Tibial nerve (tissue), 4 donors: ENCODE results near the gene SMIM17. TPM values are rescaled to one million over a fixed set of nuclear protein-coding genes. Genes with fewer than 3 reads are reported as not detected.

ENCODE experiments used
- DNase-seq, 2 donors: peaks; one replicate each; pipeline ENCODE4 v3.0.0-alpha.2; 2019; ENCODE audit warnings: low spot score in 2 of 2
- H3K27ac ChIP-seq, 4 donors: fragments of 200-600 bp; sonication (generic) in 3 of 4; one replicate each; pipeline ENCODE4 v1.5.1; 2017 to 2019; ENCODE audit warnings: mild to moderate bottlenecking in 1 of 4
- H3K27me3 ChIP-seq, 2 donors: fragments of 200-600 bp; sonication (generic) in 1 of 2; one replicate each; pipeline versions ENCODE4 v1.5.1 to v1.6.0; 2017 to 2019
- H3K36me3 ChIP-seq, 3 donors: fragments of 200-600 bp; sonication (generic); one replicate each; pipeline ENCODE4 v1.5.1; 2018 to 2019
- H3K4me1 ChIP-seq, 4 donors: fragments of 200-600 bp; sonication (generic) in 3 of 4; one replicate each; pipeline ENCODE4 v1.5.1; 2017 to 2019
- H3K4me3 ChIP-seq, 4 donors: fragments of 200-600 bp; sonication (generic) in 3 of 4; one replicate each; pipeline ENCODE4 v1.5.1; 2017 to 2019; ENCODE audit warnings: mild to moderate bottlenecking in 1 of 4, moderate library complexity in 1 of 4
- H3K9me3 ChIP-seq, 4 donors: fragments of 200-600 bp; sonication (generic) in 3 of 4; one replicate each; pipeline ENCODE4 v1.5.1; 2017 to 2019
- CTCF ChIP-seq, 5 experiments: fragments of 200-600 bp in 3 of 5; fragments of 450-650 bp in 2 of 5; sonication (generic) in 3 of 5; IDR thresholded peaks; one replicate each; pipeline ENCODE4 v1.5.1; 2016 to 2019; ENCODE audit warnings: antibody characterized with exemption in 5 of 5, mild to moderate bottlenecking in 3 of 5, moderate library complexity in 2 of 5
- EP300 ChIP-seq, 2 donors: sonication (generic); formaldehyde crosslinking; IDR thresholded peaks; one replicate each; pipeline ENCODE4 v1.6.1; 2017; ENCODE audit warnings: antibody characterized with exemption in 2 of 2, mild to moderate bottlenecking in 1 of 2
- POLR2A ChIP-seq, 2 donors: fragments of 450-650 bp; IDR thresholded peaks; one replicate each; pipeline ENCODE4 v1.6.1; 2017; ENCODE audit warnings: antibody characterized with exemption in 2 of 2, mild to moderate bottlenecking in 2 of 2, moderate library complexity in 2 of 2
- WGBS, 2 donors: methylation state at CpG; one replicate each; pipeline ENCODE4 v1.1.5; 2018; 5-methylcytosine and 5-hydroxymethylcytosine counted together
- total RNA-seq, 4 donors: library from RNA; depleted of rRNA; stranded (reverse); fragments of >200 nt; gene quantifications; one replicate each; pipeline ENCODE4 v1.1.0, GENCODE V29; 2016

The SMIM17 gene
- total RNA-seq, 4 donors from 2014 or later, result 0.60 to 0.84 (median 0.78) TPM; not detected in 1

- Histone ChIP-seq H3K27ac (no peak overlapping the region), H3K27me3 (no peaks in the 10 kb centered on the region), H3K4me3 (no peak overlapping the region), H3K9me3 (peaks cover 0 to 100% (median 44%) of the 10 kb centered on the region in 4 donors), H3K4me1 (no peaks in the 10 kb centered on the region), H3K36me3 (peaks cover 0 to 100% (median 8%) of the 10 kb centered on the region in 3 donors)
- TF ChIP-seq EP300 (IDR thresholded peaks at IDR 0.05) (no peak), CTCF (IDR thresholded peaks at IDR 0.05) (no peak), POLR2A (IDR thresholded peaks at IDR 0.05) (no peak)
- DNase-seq, result no peak
- 89 to 94% methylated on average over 2 of the region's 2 CpGs for WGBS, 2 donors
Observed at GRCh38 chr19:56612737-56613136, 30.2 kb upstream of the SMIM17 start.

GRCh38 chr19:56613639-56614038 is 29.3 kb upstream of the SMIM17 start:
- H3K27ac ChIP-seq, result no peak overlapping the region
- WGBS, 2 donors, result 95 to 100% methylated on average over 5 of the region's 5 CpGs
- no peaks in the 10 kb centered on the region for H3K4me1 ChIP-seq
- no peaks in the 10 kb centered on the region for H3K27me3 ChIP-seq
- TF ChIP-seq EP300 (IDR thresholded peaks at IDR 0.05) (no peak), POLR2A (IDR thresholded peaks at IDR 0.05) (no peak), CTCF (IDR thresholded peaks at IDR 0.05) (no peak)
- no peak overlapping the region for H3K4me3 ChIP-seq
- H3K9me3 ChIP-seq, result peaks cover 0 to 100% (median 44%) of the 10 kb centered on the region in 4 donors
- peaks cover 0 to 100% (median 8%) of the 10 kb centered on the region in 3 donors for H3K36me3 ChIP-seq
- DNase-seq, result no peak

- 81 to 83% methylated on average over 8 of the region's 8 CpGs for WGBS, 2 donors
- Histone ChIP-seq H3K4me3 (no peak overlapping the region), H3K27me3 (no peaks in the 10 kb centered on the region), H3K9me3 (peaks cover 0 to 100% (median 45%) of the 10 kb centered on the region in 4 donors), H3K27ac (no peak overlapping the region), H3K36me3 (peaks cover 0 to 100% (median 24%) of the 10 kb centered on the region in 3 donors), H3K4me1 (no peaks in the 10 kb centered on the region)
- TF ChIP-seq EP300 (IDR thresholded peaks at IDR 0.05), result no peak
- no peak for TF ChIP-seq POLR2A (IDR thresholded peaks at IDR 0.05)
- no peak for TF ChIP-seq CTCF (IDR thresholded peaks at IDR 0.05)
- DNase-seq, result no peak
Observed at GRCh38 chr19:56617531-56617930, 25.4 kb upstream of the SMIM17 start.

- WGBS, 2 donors, result 70 to 78% methylated on average over 8 of the region's 8 CpGs
- H3K4me1 ChIP-seq, result no peaks in the 10 kb centered on the region
- TF ChIP-seq CTCF (IDR thresholded peaks at IDR 0.05) (no peak), POLR2A (IDR thresholded peaks at IDR 0.05) (no peak), EP300 (IDR thresholded peaks at IDR 0.05) (no peak)
- peaks cover 0 to 100% (median 45%) of the 10 kb centered on the region in 4 donors for H3K9me3 ChIP-seq
- no peak overlapping the region for H3K4me3 ChIP-seq
- no peak for DNase-seq
- no peaks in the 10 kb centered on the region for H3K27me3 ChIP-seq
- H3K36me3 ChIP-seq, result peaks cover 0 to 100% (median 29%) of the 10 kb centered on the region in 3 donors
- no peak overlapping the region for H3K27ac ChIP-seq
Observed at GRCh38 chr19:56619121-56619520, 23.8 kb upstream of the SMIM17 start.

- TF ChIP-seq POLR2A (IDR thresholded peaks at IDR 0.05) (no peak), EP300 (IDR thresholded peaks at IDR 0.05) (no peak), CTCF (IDR thresholded peaks at IDR 0.05) (no peak)
- Histone ChIP-seq H3K27ac (no peak overlapping the region), H3K4me3 (no peak overlapping the region), H3K36me3 (peaks cover 0 to 95% (median 31%) of the 10 kb centered on the region in 3 donors), H3K9me3 (peaks cover 0 to 96% (median 33%) of the 10 kb centered on the region in 4 donors), H3K4me1 (no peaks in the 10 kb centered on the region), H3K27me3 (no peaks in the 10 kb centered on the region)
- WGBS, 2 donors, result 91 to 95% methylated on average over 21 to 37 of the region's 37 CpGs
- no peak for DNase-seq
Observed at GRCh38 chr19:56622374-56622773, 20.6 kb upstream of the SMIM17 start.
